ENCODE measurements around the gene JADE2. TPM values are rescaled to one million over a fixed set of nuclear protein-coding genes. Genes with fewer than 3 reads are reported as not detected.

Gene JADE2
- total and polyA plus RNA-seq, 2 of the 8 experiments (the other 6 are each of a cell fraction or from before 2014, with no cell fraction given) = 19.2 to 55.8 TPM

- peak overlapping the region; percentile 67 for H4K5ac ChIP-seq (ENCODE audit: insufficient read length, low read depth, low read length)
- DNase-seq (ENCODE audit: low read depth in 1 of 2, low spot score in 2 of 2) = peak; percentile 81 to 99
- peak overlapping the region; percentile 90 for H4K8ac ChIP-seq (ENCODE audit: extremely low read depth, insufficient read depth, low read length)
- no peak overlapping the region for H3K27ac ChIP-seq (ENCODE audit: low read depth, low read length)
- ChIA-PET CTCF (ENCODE audit: partially characterized antibody) (interaction anchor here (0.5 to 5.7 kb wide), 101 partner anchors 10 to 494 kb away, joined by 3 to 53 read pairs (median 4); partner anchors contain the start of genes CDKN2AIPNL, DDX46, SAR1B and SEC24A), POLR2A (ENCODE audit: partially characterized antibody) (interaction anchor here (0.6 to 1.8 kb wide), 11 partner anchors 10 to 411 kb away, joined by 3 to 5 read pairs (median 4); partner anchors contain the start of genes JADE2, PPP2CA and UBE2B)
- peak overlapping the region; percentile 81; the same call in 1 of the 2 replicates for H3K18ac ChIP-seq (ENCODE audit: extremely low read depth, low read length)
- no peak overlapping the region for H3K56ac ChIP-seq (replicated peaks; ENCODE audit: insufficient read length, low read depth, low read length)
- H3K36me3 ChIP-seq (ENCODE audit: control insufficient read depth in 2 of 4, insufficient read depth in 4 of 4, low read length in 3 of 4) = no peaks in the 10 kb centered on the region
- H3K9ac ChIP-seq (replicated peaks in 1 of 4; ENCODE audit: extremely low read depth in 1 of 4, low read depth in 3 of 4, low read length in 3 of 4) = no peak overlapping the region
- FAIRE-seq = peak; percentile 69
- 0 out of 2 replicates have a peak overlapping the region, but pooled peaks have one; percentile 61 for H2BK15ac ChIP-seq (ENCODE audit: low read length)
- H3K79me2 ChIP-seq (ENCODE audit: control insufficient read depth in 1 of 2, insufficient read depth in 2 of 2, low read length in 2 of 2) = no peaks in the 10 kb centered on the region
- H2BK20ac ChIP-seq (ENCODE audit: low read length) = peak overlapping the region; percentile 72; the same call in 1 of the 2 replicates
- no peak overlapping the region for H2BK120ac ChIP-seq (replicated peaks; ENCODE audit: low read depth, low read length)
- peak overlapping the region in 1 of 2 experiments; percentile 59; a peak in 3 of 4 replicates for H3K4me2 ChIP-seq (ENCODE audit: insufficient read depth in 1 of 2, low read depth in 2 of 2, low read length in 2 of 2)
- H3K23me2 ChIP-seq (ENCODE audit: low read depth, low read length) = no peaks in the 10 kb centered on the region; the same call in 1 of the 2 replicates
- H4K20me1 ChIP-seq (replicated peaks in 1 of 2; ENCODE audit: control insufficient read depth in 1 of 2, insufficient read depth in 2 of 2, low read length in 2 of 2) = no peaks in the 10 kb centered on the region
- 14% methylated on average over 13 of the region's 13 CpGs; no CpG with 5 or more reads in 1 of the 2 experiments for WGBS, 2 experiments (ENCODE audit: extremely low coverage in 1 of 2, insufficient coverage in 1 of 2, insufficient read length in 1 of 2, insufficient replicate concordance in 2 of 2, low coverage in 1 of 2, low lambda C conversion rate in 2 of 2, missing lambda C conversion rate in 1 of 2)
- peak overlapping the region; percentile 94; the same call in 1 of the 2 replicates for H2BK12ac ChIP-seq (ENCODE audit: low read depth, low read length)
- peaks cover 6 to 12% (median 9%) of the 10 kb centered on the region in 4 experiments for H3K4me1 ChIP-seq (replicated peaks in 1 of 4; ENCODE audit: control insufficient read depth in 3 of 4, insufficient read depth in 4 of 4, low read length in 3 of 4)
- H3K4ac ChIP-seq (replicated peaks; ENCODE audit: insufficient read length, low read depth, low read length) = no peak overlapping the region
- no peak overlapping the region for H4K91ac ChIP-seq (replicated peaks; ENCODE audit: insufficient read length, low read length)
- H3K79me1 ChIP-seq (ENCODE audit: low read depth, low read length) = no peaks in the 10 kb centered on the region; the same call in 1 of the 2 replicates
- H2BK5ac ChIP-seq (ENCODE audit: low read depth, low read length) = peak overlapping the region; percentile 85
- H2AK5ac ChIP-seq (ENCODE audit: low read depth, low read length) = no peak overlapping the region
- H3K4me3 ChIP-seq (ENCODE audit: extremely low read depth in 1 of 4, insufficient read depth in 2 of 4, low read depth in 3 of 4, low read length in 4 of 4) = 0 out of 8 replicates have a peak overlapping the region, but pooled peaks of 1 of the 4 experiments have one; percentile 38
- no peaks in the 10 kb centered on the region for H3K9me3 ChIP-seq (ENCODE audit: insufficient read depth in 2 of 2, low read depth in 1 of 2, low read length in 1 of 2)
- H3K23ac ChIP-seq (ENCODE audit: insufficient read length) = no peak overlapping the region
- H3K14ac ChIP-seq (ENCODE audit: insufficient read length) = no peak overlapping the region
- peak overlapping the region; percentile 90 for H2AFZ ChIP-seq (ENCODE audit: low read length)
- no peaks in the 10 kb centered on the region for H3K27me3 ChIP-seq (replicated peaks in 1 of 4; ENCODE audit: control insufficient read depth in 3 of 4, extremely low read depth in 1 of 4, insufficient read depth in 3 of 4, low read length in 3 of 4)
- TF ChIP-seq TAF7 (optimal IDR thresholded peaks at IDR 0.05; ENCODE audit: borderline replicate concordance, low read depth, low read length) (peak; percentile 37), CTCF (IDR thresholded peaks at IDR 0.05; ENCODE audit: control extremely low read depth in 1 of 3, insufficient read depth in 1 of 3, low read depth in 1 of 3, low read length in 3 of 3) (peak in 2 of 3 experiments; percentile 91 to 97; a peak in 3 of 4 replicates), SUZ12 (IDR thresholded peaks at IDR 0.05; ENCODE audit: low read length) (no peak), BACH1 (IDR thresholded peaks at IDR 0.05; ENCODE audit: low read length) (peak; percentile 44; the same call in 1 of the 2 replicates), RAD21 (IDR thresholded peaks at IDR 0.05 in 1 of 2, conservative IDR thresholded peaks at IDR 0.05 in 1 of 2; ENCODE audit: low read depth in 2 of 2, low read length in 2 of 2) (peak; percentile 89 to 90), BCL11A (IDR thresholded peaks at IDR 0.05; ENCODE audit: low read depth in 2 of 2, low read length in 2 of 2) (no peak)
Measured at GRCh38 chr5:134586866-134587524, 61.5 kb downstream of the JADE2 start.

Data from H1 (cell line).